Fibroblast of peridontal ligament (primary cell): ENCODE data around the gene HSPA12B.

ENCODE experiments used
- DNase-seq: peaks from one replicate; pipeline ENCODE4 v3.0.0-alpha.2; 2010; ENCODE audit errors: extremely low read depth

Gene HSPA12B

GRCh38 chr20:3729811-3730540 is 2.5 kb upstream of the HSPA12B start:
- DNase-seq, result no peak

- DNase-seq, result no peak
Measured at GRCh38 chr20:3730803-3731672, 1.4 kb upstream of the HSPA12B start.

GRCh38 chr20:3731944-3732326 is 550 bp upstream of the HSPA12B start:
- no peak for DNase-seq

- DNase-seq, result no peak
Measured at GRCh38 chr20:3733119-3733995, 872 bp downstream of the HSPA12B start.

- no peak for DNase-seq
Measured at GRCh38 chr20:3734111-3734843, 1.8 kb downstream of the HSPA12B start.

DNA sequence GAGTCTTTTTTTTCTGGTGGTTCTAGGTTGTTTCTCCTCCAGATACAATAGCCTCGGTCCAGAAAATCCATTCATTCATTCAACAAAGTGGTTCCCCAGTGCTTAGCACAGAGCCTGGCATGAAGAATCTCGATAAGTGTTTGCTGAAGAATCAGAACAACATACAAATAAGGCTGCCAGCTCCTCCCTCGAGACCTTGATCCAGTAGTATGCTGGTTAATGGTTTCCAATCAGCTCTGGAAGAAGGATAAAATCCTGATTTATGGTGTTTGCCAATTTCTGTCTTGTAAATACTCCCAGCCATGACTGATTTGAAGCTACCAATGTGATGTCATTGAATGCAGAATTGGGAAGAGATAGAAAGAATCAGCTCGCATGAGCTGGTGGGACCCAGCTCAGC is 3.3 kb downstream of the HSPA12B start:
- DNase-seq, result no peak

DNA sequence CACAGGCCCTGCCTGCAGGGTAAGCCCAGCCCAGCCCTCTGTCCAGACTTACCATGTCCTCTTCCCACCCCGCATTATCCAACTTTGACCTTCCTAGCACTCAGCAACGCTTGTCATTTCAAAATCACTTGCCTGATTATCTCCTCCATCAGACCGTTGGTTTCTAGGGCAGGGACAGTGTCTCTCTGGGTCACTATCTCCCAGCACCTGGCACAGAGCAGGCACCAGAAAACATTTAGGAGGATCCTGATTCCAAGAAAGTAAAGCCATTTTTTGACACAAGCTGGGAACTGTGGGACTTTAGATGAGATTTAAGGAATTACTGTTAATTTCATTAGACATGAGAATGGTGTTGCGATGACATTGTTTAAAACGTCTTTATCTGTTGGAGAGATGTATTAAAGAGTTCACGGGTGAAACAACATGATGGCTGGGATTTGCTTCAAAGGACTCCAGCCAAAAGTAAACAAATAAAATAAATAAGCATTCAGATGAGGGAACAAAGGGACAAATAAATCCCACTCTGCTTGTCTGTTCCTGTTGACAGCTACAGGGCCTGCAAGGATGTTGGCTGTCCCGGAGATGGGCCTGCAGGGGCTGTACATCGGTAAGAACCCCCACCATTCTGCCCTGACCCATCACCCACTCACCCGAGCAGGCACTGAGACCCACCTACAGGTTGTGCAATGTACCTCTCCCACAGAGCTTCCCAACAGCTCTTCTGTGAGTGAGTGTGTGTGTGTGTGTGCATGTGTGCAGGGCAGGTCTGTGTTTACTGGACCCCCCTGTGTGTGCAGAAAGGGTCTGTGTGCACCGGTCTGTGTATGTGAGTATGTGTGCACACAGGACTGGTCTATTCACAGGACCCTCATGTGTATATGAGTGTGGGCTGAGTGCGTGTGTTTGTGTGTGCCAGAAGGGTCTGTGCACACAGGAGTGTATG is 5.9 kb downstream of the HSPA12B start:
- DNase-seq, result no peak

- DNase-seq, result no peak
Measured at GRCh38 chr20:3739054-3739925, 6.8 kb downstream of the HSPA12B start.

- no peak for DNase-seq
Measured at GRCh38 chr20:3739926-3740451, 7.5 kb downstream of the HSPA12B start.

DNA sequence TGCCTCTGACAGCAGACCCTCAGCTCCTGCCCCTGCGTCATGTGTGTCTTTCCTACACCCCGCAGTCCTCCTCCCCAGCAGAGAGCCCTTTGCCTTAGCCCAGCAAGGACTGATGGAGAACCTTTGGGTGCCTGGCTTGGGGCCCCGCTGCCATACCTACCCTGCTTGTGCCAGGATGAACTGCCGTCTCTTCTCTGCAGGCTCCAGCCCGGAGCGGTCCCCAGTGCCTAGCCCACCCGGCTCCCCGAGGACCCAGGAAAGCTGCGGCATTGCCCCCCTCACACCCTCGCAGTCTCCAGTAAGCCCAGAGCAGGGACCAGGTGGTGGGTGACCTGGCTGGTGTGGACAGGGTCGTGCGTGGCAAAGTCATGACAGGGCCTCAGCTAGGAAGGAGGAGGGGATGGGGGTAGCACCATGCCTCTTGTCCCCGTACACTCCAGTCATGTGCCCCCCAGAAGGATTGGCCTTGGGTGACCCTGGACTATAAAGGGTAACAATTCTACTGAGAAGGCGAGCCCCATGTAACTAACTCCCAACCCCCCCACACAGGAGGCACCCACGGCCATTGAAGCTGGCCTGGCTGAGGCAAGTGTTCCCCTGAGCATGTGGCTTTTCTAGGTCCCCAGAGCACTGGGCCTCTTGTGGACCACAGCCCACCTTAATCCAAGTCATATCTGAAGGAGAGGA is 8.3 kb downstream of the HSPA12B start:
- no peak for DNase-seq

DNA sequence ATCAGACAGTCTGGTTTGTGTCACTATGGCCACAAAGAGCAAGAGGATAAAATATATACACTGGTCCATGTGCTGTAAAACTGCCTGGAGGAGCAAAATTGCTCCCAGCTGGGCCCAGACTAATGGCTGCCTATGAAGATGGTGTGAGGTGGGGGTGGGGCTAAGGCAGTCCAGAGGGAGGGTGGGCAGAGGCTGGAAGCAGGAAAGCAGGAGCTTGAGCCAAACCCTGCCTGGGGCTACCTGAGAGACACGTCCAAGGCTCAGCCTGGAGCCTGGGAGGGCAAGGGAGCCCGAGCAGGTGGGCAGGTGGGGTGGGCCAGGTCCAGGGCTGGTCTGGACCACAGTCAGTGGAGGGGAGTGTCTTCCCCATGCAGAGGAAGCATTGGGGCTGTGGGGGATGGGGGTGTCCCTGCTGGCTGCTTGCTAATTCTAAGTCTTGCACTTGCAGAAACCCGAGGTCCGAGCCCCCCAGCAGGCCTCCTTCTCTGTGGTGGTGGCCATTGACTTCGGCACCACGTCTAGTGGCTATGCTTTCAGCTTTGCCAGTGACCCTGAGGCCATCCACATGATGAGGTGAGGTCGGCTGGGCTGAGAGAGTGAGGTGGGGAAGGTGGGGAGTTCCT is 9.5 kb downstream of the HSPA12B start:
- no peak for DNase-seq

GRCh38 chr20:3743251-3743650 is 10.8 kb downstream of the HSPA12B start:
- no peak for DNase-seq

- DNase-seq, result no peak
Measured at GRCh38 chr20:3744037-3744436, 11.6 kb downstream of the HSPA12B start.

GRCh38 chr20:3744806-3745685 is 12.6 kb downstream of the HSPA12B start:
- no peak for DNase-seq

GRCh38 chr20:3745686-3746173 is 13.2 kb downstream of the HSPA12B start:
- DNase-seq, result no peak

DNA sequence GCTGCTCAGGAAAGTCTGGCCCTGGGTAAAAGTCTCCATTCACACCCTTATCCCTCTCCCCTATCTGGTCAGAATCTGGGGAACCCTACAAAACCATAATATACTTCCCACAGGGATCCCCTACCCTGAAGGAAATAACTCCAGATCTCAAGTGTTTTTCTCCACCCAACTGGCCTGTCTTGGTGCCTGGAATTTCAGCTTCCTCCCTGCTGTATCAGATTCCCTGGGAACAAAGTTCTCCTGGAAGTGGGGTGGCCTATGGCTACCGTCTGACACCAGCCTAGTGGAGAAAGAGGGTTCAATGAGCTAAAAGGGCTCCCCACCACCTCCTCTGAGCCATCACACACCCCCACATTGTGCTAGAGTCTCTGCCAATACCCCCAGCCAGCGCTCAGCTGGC is 15.0 kb downstream of the HSPA12B start:
- DNase-seq, result no peak

- DNase-seq, result no peak
Measured at GRCh38 chr20:3748073-3748472, 15.6 kb downstream of the HSPA12B start.
